GM19468 (cell line): Measurements from ENCODE around the gene FAM9A.
A peak's percentile ranks its signal among the peaks of the same experiment; 100 is the strongest.

ENCODE experiments used
- ATAC-seq: cut with Tn5 transposase; IDR thresholded peaks from one replicate; pipeline ENCODE4 v1.9.1; 2021; ENCODE audit warnings: mild to moderate bottlenecking, moderate library complexity, moderate number of reproducible peaks; ENCODE audit not compliant: unreplicated experiment; ENCODE audit errors: extremely low read depth

FAM9A gene

DNA sequence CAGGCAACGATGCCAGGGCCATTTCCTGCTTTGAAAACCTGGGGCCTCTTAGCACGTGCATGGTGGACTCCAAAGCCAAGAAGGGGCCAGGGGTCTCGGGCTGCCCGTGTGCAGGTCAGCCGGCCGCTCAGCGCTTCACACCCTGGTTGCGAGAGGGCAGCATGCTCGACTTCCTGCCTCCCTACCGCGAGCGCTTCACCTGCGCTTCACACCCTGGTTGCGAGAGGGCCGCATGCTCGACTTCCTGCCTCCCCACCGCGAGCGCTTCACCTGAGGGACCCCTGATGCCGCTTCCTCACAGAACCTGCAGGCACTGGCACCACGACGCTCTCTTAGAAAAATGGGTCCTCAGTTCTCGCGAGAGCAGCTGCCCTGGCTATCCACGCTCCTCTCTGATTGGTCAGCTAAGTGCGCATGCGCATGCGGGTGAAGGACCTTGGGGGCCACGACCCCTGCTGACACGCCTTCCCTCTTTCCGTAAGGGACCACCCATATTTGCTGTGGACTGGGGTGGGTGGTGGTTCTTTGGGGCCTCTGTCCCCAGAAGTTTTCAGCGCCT is at the start of gene FAM9A:
Gene FAM9A, minus strand, starts transcription at position 343 of the 559 bp plus-strand sequence. CDS start 1,212 bp downstream, outside the sequence.
- ATAC-seq, result no peak

DNA sequence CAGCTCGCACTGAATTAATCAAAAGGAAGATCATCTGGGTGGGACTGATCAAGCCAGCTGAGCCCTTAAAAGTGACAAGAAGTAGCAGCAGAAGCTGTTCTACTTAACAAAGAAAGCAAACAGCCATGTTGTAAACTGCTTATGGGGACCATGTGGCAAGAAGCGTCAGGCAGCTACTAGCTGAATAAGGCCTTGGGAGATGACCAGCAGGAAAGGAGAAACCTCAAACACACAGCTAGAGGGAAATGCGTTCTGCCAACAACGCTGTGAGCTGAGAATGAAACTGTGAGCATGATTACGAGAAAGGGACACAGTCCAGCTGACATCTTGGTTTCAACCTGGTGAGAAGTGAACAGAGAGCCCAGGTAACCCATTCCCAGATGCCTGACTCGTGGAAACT is 49.3 kb upstream of the FAM9A start:
- no peak for ATAC-seq

DNA sequence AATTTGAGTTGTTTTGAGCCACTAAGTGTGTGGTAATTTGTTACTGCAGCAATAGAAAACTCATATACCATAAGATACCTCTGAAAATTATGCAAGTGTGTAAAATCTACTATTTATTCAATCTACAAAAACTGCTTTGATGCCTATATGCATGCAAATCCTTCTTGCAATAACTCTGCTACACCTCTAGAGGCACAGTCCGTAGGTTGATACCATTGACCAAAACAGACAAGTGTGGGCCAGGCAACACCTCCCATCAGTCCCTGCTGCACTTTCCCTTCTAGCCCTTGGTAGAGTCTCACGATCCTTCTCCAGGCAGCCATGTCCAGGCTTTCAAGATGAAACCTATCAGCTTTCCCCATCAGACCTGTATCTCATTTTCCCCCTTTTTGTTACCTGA is 48.8 kb upstream of the FAM9A start:
- no peak for ATAC-seq

DNA sequence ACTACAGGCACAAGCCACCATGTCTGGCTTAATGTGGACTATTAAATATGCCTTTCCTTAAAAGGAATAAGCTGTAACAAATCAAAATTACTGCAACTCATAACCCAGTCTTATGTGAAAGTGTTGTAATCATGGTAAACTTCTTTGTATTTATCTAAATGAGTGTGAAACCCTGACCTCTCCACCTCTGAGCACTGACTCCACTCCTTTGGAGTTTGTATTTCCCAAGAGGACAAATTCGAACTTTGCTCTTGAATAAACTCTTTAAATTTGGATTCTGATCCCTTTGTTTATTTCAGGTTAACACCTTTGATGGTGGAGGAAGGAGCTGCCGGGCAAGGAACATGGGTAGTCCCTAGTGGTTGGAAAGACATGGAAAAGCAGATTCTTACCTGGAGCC is 48.3 kb upstream of the FAM9A start:
- ATAC-seq, result no peak

DNA sequence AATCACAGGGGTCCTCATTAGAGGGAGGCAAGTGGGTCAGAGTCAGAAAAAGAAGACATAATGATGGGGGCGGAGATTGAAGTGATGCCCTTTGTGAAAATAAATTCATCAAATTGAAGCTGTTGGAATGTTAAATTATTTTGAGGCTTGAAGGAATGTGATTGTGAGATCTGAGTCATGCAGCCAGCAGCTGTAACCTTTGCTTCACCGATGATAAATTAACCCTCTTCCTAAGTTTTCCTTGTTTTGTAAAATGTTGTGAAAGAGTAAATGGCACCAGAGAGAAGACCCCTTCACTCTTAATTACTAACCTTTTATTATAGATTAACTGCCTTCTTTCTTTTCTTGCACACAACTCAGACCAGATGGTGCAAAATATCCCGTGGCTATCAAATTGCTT is 47.7 kb upstream of the FAM9A start:
- no peak for ATAC-seq

DNA sequence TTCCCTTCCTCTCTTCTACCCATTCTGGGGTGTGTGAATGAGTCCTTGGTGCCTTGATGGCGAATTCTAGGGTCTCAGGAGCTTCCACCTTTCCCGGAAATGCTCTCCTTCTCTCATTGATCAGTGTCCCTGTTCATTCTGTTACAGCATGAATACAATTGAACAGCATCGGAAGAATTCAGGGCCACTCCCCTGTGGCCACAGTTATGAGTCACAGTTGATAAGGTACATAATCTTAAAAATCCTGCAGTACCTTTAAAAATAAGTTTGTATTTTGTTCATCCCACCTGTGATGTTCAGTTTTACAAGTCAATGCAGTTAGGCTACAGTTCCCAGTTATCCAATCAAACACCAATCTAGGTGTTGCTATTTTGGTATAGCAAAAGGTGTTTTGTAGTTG is 47.3 kb upstream of the FAM9A start:
- no peak for ATAC-seq

DNA sequence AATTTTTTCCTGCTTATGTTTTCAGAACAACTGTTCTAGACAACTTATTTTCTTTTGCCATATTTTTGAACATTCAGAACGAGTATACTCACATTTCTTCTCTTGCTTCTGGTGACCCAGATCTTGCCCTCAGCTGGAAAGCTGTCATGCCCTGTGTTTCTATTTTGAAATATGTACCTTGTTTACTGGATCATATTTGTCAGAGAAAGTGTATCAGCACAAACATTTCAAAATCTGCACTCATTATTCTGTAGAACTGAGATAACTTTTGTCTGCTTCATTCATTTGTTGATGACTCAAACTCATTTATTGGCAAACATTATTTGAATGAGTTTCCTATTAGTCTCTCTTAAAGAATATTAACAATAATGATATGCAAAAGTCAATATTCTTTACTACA is 46.2 kb upstream of the FAM9A start:
- ATAC-seq, result no peak

DNA sequence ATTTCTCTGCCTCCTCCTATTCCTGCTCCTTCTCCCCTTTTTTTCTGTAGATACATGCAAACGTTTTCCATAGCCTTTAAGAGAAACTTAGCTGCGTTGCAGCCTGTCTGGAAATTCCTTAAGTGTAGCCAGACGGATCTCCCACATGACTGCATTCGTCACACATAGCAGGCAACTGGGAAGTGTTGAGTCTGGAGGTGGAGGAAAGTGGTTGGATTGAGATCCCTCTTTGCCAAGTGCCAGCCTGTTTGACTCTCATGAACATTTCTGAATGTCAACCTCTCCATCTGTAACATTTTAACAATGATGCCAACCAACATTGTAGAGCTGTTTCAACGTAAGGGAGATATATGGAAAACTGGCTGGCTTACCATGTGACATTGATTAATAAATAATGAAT is 45.1 kb upstream of the FAM9A start:
- ATAC-seq, result no peak

DNA sequence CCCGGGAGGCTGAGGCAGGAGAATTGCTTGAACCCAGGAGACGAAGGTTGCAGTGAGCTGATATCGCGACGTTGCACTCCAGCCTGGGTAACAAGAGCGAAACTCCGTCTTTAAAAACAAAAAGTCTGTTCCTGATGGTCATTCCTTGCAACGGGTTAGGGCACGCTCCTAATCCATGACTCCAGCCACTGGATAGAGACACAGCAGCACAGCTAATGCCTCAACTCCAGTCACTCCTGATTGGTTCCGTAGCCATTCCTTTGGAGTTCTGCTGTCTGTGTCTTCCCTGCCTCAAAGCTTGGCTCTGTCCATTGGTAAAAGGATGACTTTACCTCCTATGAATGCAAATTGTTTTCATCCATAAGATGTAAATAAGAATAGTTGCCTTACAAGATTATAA is 44.3 kb upstream of the FAM9A start:
- ATAC-seq, result no peak

DNA sequence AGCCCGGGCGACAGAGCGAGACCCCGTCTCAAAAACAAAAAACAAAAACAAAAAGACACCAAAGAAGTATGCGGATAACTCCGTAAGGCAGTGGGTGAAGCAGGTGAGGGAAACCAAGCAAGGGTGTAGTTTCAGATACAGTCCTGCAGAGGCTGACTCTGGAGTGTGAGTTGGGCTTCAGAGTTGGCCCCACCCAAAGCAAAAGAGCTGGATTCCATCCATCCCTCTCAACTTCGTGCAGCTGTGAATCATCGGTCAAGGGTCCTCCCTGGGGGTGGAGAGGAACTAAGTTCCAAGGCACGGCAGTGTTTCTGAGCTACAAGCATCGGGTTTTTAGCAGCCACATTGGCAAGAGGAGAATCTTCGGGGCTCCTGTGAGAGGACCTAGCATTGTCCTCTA is 43.9 kb upstream of the FAM9A start:
- no peak for ATAC-seq

DNA sequence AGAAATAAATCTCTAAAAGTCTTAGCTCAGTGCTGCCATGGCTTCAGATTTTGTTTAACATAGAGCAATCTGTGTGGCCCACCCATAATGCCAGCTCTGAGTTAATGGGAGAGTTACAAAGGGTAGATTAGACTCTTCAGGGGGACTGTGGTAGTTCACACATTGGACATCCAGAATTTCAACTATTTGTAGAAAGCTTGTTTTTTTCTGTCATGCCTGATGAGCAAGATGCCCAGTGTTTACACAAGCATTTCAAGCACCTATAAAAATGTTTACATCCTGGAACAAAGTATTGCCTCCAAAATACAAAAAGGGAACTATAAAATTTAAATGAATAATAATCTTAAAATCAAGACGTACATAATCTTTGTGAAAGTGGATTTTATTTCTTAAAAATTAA is 43.0 kb upstream of the FAM9A start:
- ATAC-seq, result no peak

DNA sequence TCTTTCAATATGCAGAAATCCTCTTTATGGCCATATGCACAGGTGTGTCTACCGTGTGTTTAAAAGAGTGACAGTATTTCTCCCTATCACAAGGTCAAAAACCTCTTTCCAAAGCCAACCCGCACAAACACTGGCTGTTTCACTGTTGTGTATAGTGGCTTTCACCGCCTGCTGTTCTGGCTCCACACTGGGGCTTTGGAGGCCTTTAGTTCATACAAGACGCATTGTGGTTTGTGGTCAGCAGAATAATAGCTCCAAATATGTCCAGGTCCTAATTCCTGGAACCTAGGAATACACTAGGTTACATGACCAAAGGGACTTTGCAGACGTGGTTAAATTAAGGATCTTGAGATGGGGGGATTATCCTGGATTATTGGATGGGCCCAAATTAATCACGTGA is 40.7 kb upstream of the FAM9A start:
- ATAC-seq, result no peak

DNA sequence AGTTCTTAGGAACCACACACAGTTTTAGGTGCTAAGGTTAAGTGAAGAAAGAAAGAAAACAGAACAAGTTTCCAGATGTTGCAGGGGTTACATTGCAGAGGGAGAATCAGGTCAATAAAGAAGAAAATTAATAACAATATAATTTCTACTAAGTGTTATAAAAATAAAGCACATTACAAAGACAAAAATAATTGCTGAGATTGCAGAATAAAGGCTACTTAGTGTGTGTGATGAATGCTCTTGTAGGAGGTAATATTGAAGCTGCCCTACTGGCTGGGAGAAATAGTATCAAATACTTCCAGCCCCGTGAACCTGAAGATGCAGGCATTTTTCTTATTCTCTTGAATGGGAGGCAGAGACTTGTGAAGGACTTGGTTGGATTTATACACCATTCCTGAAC is 33.2 kb upstream of the FAM9A start:
- no peak for ATAC-seq

DNA sequence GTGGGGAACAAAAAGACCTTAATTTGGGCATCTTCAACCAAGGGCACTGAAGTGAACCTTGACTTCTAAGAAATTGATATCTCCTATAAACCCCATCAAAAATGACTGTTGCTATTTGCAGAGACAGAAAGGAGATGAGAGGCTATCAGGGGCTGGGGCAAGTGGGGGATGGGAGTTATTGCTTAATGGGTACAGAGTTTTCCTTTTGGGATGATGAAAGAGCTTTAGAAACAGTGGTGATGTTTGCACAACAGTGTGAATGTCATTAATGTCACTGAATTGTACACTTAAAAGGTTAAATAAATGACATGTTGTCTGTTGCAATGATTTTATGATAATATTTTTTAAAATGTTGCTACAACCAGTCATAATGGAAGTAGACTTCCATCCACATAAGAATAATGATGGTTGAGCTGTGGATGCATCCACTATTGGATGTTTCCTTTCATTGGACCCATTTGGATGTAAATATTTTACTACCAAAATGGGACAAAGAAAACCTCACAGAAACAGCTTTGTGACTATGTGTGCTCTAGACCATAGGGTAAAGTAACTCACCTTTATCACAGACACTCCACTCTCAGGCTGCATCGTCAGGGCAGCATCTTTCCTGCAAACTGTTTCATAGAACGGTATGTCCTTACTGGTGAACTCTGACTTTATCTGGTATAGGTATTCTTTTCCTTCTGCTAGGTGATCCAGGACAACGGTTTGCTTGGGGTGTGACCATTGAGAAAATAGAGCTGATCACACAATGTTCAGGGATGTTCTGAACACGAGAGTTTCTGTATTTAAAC is 31.6 kb upstream of the FAM9A start:
- no peak for ATAC-seq

DNA sequence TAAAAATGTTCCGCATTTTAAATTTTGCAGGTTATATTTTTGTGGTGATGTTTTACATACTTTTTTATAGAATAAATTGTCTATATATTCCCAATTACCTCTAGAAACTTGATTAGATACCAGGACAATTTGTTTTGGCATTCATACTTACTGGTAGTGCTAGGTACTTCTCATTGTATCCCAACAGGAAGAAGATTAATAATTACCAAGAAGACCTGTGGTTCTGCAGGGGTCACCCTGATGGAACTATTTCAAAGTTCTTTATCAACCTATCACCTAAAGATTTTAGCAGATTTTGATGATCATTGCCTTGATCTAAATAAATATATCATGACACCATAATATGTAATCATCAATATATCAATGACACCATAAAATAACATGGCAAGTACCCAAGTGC is 22.5 kb upstream of the FAM9A start:
- no peak for ATAC-seq

DNA sequence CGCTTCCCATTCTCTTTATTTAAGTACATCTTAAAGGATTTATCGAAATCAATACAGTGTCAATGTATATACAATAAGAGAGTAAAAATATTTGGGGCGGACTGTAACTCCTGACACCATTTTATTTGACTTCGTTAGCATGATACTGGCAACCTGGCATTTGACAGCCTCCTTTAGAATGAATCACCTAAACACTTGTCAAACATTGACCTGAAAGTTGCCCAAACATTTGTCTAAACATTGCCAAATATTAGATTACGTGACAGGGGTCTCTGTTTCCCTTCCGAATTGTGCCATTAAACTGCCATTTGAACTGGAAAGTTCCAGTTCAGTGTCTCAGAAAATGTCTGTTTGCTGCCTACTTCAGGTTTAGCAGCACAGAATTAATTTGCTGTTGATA is 20.8 kb upstream of the FAM9A start:
- ATAC-seq, result no peak

DNA sequence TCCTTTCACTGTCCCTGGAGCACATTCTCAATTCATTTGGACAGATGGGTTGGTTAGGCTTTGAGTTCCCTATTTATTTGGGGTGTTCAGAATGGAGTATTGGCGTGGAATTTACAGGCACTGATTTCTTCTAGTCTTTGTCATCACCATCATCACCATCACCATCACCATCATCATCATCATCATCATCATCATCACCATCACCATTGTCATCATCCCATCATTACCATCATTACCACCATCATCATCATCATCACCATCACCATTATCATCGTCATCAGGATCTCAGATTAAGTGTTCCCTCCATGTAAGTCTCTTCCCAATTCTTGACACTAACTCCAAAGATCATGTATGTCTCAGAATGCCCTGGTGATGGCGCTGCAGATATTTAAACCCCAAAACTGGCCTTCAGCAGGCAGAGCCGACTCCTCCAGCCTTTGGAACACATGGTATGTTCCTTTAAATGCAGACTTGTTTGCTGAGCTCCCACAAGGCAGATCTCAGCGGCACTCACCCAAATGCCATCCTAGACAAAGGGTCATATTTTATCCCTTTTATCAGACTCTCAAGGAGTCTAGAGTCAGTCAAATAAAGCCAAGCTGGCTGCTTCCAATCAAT is 19.8 kb upstream of the FAM9A start:
- no peak for ATAC-seq

DNA sequence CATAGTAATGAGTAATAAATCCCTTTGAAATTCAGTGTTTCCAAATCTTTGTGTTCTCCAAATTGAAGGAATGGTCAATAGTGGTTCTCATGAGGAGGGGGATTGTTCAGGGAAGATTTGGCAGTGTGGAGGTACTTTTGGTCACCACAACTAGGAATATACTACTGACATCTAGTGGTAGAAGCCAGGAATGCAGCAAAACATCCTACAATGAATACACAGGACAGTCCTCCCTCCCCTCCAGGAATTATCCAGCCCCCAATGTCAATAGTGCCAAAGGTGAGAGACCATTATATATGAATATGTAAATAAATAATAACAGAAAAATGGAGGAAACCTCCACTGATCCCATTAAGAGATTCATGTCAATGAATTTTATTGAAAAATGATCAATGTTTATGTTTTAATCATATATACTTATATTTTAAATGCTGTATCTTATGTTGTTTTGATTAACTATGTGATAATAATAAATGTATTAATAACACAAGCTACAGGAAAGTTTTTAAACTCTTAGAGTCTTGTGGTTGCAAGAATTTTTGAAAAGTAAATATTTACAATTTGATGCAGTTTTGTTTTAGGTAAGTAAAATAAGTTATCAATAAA is 14.4 kb upstream of the FAM9A start:
- peak; percentile 48 for ATAC-seq

DNA sequence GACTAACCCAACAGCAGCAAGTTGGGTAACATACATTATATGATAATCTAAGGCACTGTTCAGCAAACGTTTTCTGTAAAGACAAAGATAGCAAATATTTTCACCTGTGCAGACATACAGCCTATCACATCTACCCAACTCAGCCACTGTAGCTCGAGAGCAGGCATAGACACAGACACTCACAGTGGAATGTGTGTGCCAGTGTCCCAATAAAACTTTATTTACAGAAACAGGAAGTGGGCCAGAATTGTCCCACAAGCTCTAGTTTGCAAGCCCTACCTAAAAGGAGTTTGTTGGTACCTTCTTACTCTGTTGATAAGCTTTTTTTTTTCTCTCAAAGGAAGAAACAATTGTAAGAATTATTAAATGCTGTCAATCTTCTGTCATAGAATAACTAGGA is 11.9 kb upstream of the FAM9A start:
- no peak for ATAC-seq

DNA sequence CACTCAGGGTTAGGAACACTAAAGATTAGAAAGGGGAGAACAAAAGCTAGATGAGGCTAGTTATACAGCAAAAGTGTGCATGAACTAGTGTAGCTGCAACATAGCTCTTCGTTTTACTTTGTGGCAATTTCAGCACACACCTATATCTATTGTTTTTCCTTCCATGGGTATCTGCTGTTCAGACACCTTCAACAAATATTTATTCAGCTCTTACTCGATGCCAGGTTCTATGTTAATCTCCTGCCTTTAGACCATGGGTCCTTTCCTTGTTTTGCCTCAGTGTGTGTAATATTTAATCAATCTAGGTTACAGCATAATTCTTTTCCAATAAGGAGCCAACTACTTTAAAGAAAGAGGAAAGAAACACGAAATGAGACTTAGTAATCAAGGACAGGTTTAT is 10.4 kb upstream of the FAM9A start:
- ATAC-seq, result no peak

DNA sequence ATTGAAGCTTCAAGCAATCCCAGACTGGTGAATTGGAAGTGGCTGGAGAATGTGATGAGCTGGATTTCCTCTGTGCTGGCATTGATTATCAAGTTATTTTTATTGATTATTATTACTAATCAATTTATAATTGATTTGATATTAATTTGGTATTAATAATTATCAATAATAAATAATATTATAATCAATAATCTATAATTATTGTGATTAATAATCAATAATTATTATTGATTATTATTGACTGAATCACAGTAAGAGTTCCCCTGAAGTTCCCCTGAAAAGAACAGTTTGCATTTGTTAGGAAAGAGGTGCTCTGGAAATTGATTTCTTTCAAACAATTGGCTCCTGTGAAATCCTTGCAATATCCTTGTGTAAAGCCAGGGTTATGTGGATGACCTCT is 7.5 kb upstream of the FAM9A start:
- ATAC-seq, result no peak
